Spleen (tissue), 7 donors: ENCODE measurements around the gene MYT1.

Experiments
- POLR2A ChIP-seq, 3 donors: fragments of 450-650 bp; IDR thresholded peaks; one replicate each; pipeline ENCODE4 v1.5.1; 2017; ENCODE audit warnings: antibody characterized with exemption in 3 of 3, mild to moderate bottlenecking in 1 of 3
- TF ChIP-seq, protein P1 (sequence below), 11 experiments: fragments of 200-600 bp in 7 of 11; fragments of 450-650 bp in 4 of 11; sonication (generic) in 4 of 11; IDR thresholded peaks in 8 of 11; conservative IDR thresholded peaks in 3 of 11; 1 replicate in 7 of 11; 2 replicates in 4 of 11; pipeline versions ENCODE4 v1.4.0 to v1.8.0; 2016 to 2021; ENCODE audit warnings: antibody characterized with exemption in 11 of 11, inconsistent platforms in 4 of 11, mild to moderate bottlenecking in 1 of 11
- donor health status: DM: no; HTN: no; CAD: no; lungs with moderate emphysema.
- donor health status: DM: no; HTN: no; CAD: no.
- donor health status: DM: no; HTN: no; CAD: no.

DNA sequence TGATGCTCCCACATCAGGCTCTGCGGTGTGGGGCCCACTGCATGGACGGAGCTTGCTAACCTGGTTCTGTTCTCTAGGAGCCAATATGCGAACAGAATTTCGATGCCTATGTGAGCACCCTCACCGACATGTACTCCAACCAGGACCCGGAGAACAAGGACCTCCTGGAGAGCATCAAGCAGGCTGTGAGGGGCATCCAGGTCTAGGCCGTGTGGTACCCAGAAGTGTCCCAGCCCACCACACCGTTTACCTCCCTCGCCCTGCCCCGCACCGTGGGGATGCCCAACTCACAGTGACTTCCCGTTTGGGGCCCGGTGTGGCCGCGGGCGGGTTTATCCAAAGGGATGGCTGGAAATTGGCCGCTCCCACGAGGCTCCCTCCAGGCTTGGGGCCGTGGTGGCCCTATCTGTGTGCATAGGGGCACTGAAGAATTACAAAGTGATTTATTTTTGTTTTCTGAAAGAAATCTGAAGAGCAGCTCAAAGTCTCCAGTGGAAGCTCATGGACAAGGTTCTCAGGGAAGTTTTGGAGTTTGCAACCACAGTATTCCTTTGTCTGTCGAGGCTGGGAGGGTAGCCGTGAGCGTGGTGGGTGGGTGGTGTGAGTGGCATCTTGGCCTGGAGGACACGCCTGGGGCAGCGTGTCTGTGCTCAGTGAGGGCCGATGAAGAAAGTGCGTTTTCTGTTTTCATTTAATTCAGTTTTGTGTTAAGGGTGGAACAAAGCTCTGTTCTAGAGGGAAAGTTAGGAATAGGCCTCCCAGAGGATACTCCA lies 76.2 kb downstream of the MYT1 start:
- TF ChIP-seq POLR2A (IDR thresholded peaks at IDR 0.05), result no peak
- TF ChIP-seq, protein P1, sequence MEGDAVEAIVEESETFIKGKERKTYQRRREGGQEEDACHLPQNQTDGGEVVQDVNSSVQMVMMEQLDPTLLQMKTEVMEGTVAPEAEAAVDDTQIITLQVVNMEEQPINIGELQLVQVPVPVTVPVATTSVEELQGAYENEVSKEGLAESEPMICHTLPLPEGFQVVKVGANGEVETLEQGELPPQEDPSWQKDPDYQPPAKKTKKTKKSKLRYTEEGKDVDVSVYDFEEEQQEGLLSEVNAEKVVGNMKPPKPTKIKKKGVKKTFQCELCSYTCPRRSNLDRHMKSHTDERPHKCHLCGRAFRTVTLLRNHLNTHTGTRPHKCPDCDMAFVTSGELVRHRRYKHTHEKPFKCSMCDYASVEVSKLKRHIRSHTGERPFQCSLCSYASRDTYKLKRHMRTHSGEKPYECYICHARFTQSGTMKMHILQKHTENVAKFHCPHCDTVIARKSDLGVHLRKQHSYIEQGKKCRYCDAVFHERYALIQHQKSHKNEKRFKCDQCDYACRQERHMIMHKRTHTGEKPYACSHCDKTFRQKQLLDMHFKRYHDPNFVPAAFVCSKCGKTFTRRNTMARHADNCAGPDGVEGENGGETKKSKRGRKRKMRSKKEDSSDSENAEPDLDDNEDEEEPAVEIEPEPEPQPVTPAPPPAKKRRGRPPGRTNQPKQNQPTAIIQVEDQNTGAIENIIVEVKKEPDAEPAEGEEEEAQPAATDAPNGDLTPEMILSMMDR (IDR thresholded peaks at IDR 0.05 in 8 of 11, conservative IDR thresholded peaks at IDR 0.05 in 3 of 11), result no peak
